HEK293 (cell line): Measurements from ENCODE around the gene PTPN4.

Experiments
- CTCF ChIA-PET: fragments of 350-600 bp; formaldehyde crosslinking; extraction: SDS; loops from one replicate; lab custom pipeline; 2021; ENCODE audit warnings: antibody characterized with exemption; lab: Yijun Ruan, JAX
- POLR2A ChIA-PET: fragments of 300-600 bp; formaldehyde crosslinking; extraction: SDS; loops from one replicate; lab custom pipeline; 2020; ENCODE audit warnings: antibody characterized with exemption, inconsistent platforms; lab: Yijun Ruan, JAX
- H3K27ac ChIP-seq: fragments of 200-500 bp; sonication (Bioruptor generic); 2 replicates; pipeline ENCODE4 v1.5.1; 2014; ENCODE audit warnings: low read depth, low read length, control low read depth, inconsistent platforms; ENCODE audit errors: extremely low read depth
- H3K36me3 ChIP-seq, 2 experiments: fragments of 200-500 bp in 1 of 2; sonication (Bioruptor generic) in 1 of 2; 1 replicate in 1 of 2; 2 replicates in 1 of 2; pipeline ENCODE4 v1.5.1; 2014 to 2017; ENCODE audit warnings: inconsistent platforms in 2 of 2, low read length in 2 of 2; ENCODE audit not compliant: control insufficient read depth in 2 of 2, insufficient read depth in 1 of 2
- H3K4me1 ChIP-seq: fragments of 200-500 bp; sonication (Bioruptor generic); 2 replicates; pipeline ENCODE4 v1.5.1; 2014; ENCODE audit warnings: mild to moderate bottlenecking, low read length, inconsistent platforms; ENCODE audit not compliant: control insufficient read depth, insufficient read depth
- H3K4me3 ChIP-seq: 2 replicates; pipeline ENCODE4 v1.5.1; 2011; ENCODE audit warnings: low read depth, mild to moderate bottlenecking, control low read depth, low read length, moderate library complexity
- H3K9me3 ChIP-seq: fragments of 200-500 bp; sonication (Bioruptor generic); 2 replicates; pipeline ENCODE4 v1.5.1; 2014; ENCODE audit warnings: low read depth, low read length, inconsistent platforms; ENCODE audit not compliant: control insufficient read depth, insufficient read depth
- BCL11A ChIP-seq: fragments of 450-650 bp; formaldehyde crosslinking; IDR thresholded peaks from 2 replicates; pipeline ENCODE4 v1.5.1; 2016; ENCODE audit warnings: low read depth, missing biosample characterization, missing genetic modification characterization
- GLI2 ChIP-seq: fragments of 450-650 bp; formaldehyde crosslinking; IDR thresholded peaks from 2 replicates; pipeline ENCODE4; 2017; ENCODE audit warnings: missing biosample characterization, missing genetic modification characterization, low read depth, borderline replicate concordance
- KLF10 ChIP-seq: fragments of 450-650 bp; IDR thresholded peaks from 2 replicates; pipeline ENCODE4 v1.5.1; 2018; ENCODE audit warnings: missing biosample characterization, mild to moderate bottlenecking, missing genetic modification characterization
- MEIS1 ChIP-seq: sonication (generic); formaldehyde crosslinking; IDR thresholded peaks from 2 replicates; pipeline ENCODE4 v1.8.1; 2022; ENCODE audit warnings: missing genetic modification reagents, mild to moderate bottlenecking, borderline replicate concordance
- OSR2 ChIP-seq: fragments of 450-650 bp; formaldehyde crosslinking; IDR thresholded peaks from 2 replicates; pipeline ENCODE4 v1.5.1; 2016; ENCODE audit warnings: missing biosample characterization, missing genetic modification characterization
- REST ChIP-seq: fragments of 450-650 bp; formaldehyde crosslinking; IDR thresholded peaks from 2 replicates; pipeline ENCODE4 v1.5.1; 2016; ENCODE audit warnings: missing biosample characterization, missing genetic modification characterization
- SCRT2 ChIP-seq: fragments of 450-650 bp; formaldehyde crosslinking; IDR thresholded peaks from 2 replicates; pipeline ENCODE4 v1.5.1; 2016; ENCODE audit warnings: missing biosample characterization, missing genetic modification characterization
- SP3 ChIP-seq: fragments of 450-650 bp; formaldehyde crosslinking; IDR thresholded peaks from 2 replicates; pipeline ENCODE4 v1.5.1; 2016; ENCODE audit warnings: missing biosample characterization, missing genetic modification characterization
- YY2 ChIP-seq: fragments of 450-650 bp; formaldehyde crosslinking; IDR thresholded peaks from 2 replicates; pipeline ENCODE4 v1.5.1; 2016; ENCODE audit warnings: missing biosample characterization, missing genetic modification characterization
- ZBTB7A ChIP-seq: fragments of 450-650 bp; formaldehyde crosslinking; IDR thresholded peaks from 2 replicates; pipeline ENCODE4 v1.5.1; 2016; ENCODE audit warnings: low read depth, missing biosample characterization, missing genetic modification characterization
- ZFHX2 ChIP-seq: fragments of 450-650 bp; formaldehyde crosslinking; conservative IDR thresholded peaks from 2 replicates; pipeline ENCODE4 v1.5.1; 2016; ENCODE audit warnings: missing biosample characterization, missing genetic modification characterization
- ZFP41 ChIP-seq: fragments of 450-650 bp; formaldehyde crosslinking; IDR thresholded peaks from 2 replicates; pipeline ENCODE4 v1.5.1; 2016; ENCODE audit warnings: missing biosample characterization, missing genetic modification characterization, borderline replicate concordance
- ZNF211 ChIP-seq: fragments of 450-650 bp; formaldehyde crosslinking; IDR thresholded peaks from 2 replicates; pipeline ENCODE4 v1.5.1; 2016; ENCODE audit warnings: low read depth, missing biosample characterization, missing genetic modification characterization
- ZNF239 ChIP-seq: fragments of 450-650 bp; formaldehyde crosslinking; IDR thresholded peaks from 2 replicates; pipeline ENCODE4 v1.5.1; 2016; ENCODE audit warnings: missing biosample characterization, missing genetic modification characterization
- ZNF266 ChIP-seq: fragments of 450-650 bp; formaldehyde crosslinking; IDR thresholded peaks from 2 replicates; pipeline ENCODE4 v1.5.1; 2016; ENCODE audit warnings: missing biosample characterization, missing genetic modification characterization, low read depth
- ZNF274 ChIP-seq, 2 experiments: fragments of 200-500 bp in 1 of 2; fragments of 450-650 bp in 1 of 2; sonication (Bioruptor generic) in 1 of 2; formaldehyde crosslinking in 1 of 2; IDR thresholded peaks; 2 replicates each; pipeline versions ENCODE4 v1.5.1 to v1.6.1; 2014 to 2016; ENCODE audit warnings: borderline replicate concordance in 1 of 2, inconsistent platforms in 1 of 2, low read length in 1 of 2, missing biosample characterization in 1 of 2, missing genetic modification characterization in 1 of 2
- ZNF404 ChIP-seq: fragments of 450-650 bp; formaldehyde crosslinking; IDR thresholded peaks from 2 replicates; pipeline ENCODE4 v1.5.1; 2017; ENCODE audit warnings: missing biosample characterization, missing genetic modification characterization
- ZNF433 ChIP-seq: fragments of 450-650 bp; formaldehyde crosslinking; IDR thresholded peaks from 2 replicates; pipeline ENCODE4 v1.5.1; 2016; ENCODE audit warnings: missing biosample characterization, missing genetic modification characterization, low read depth
- ZNF529 ChIP-seq: fragments of 450-650 bp; formaldehyde crosslinking; IDR thresholded peaks from 2 replicates; pipeline ENCODE4 v1.5.1; 2017; ENCODE audit warnings: missing genetic modification characterization, missing biosample characterization; ENCODE audit not compliant: insufficient replicate concordance
- ZNF530 ChIP-seq: fragments of 450-650 bp; formaldehyde crosslinking; IDR thresholded peaks from 2 replicates; pipeline ENCODE4 v1.5.1; 2016; ENCODE audit warnings: low read depth, missing biosample characterization, missing genetic modification characterization
- ZNF596 ChIP-seq: fragments of 450-650 bp; IDR thresholded peaks from 2 replicates; pipeline ENCODE4 v1.5.0; 2018; ENCODE audit warnings: missing biosample characterization, mild to moderate bottlenecking, missing genetic modification characterization, moderate library complexity
- ZNF654 ChIP-seq: fragments of 450-650 bp; formaldehyde crosslinking; IDR thresholded peaks from 2 replicates; pipeline ENCODE4 v1.5.1; 2016; ENCODE audit warnings: low read depth, missing biosample characterization, missing genetic modification characterization
- ZNF785 ChIP-seq: fragments of 450-650 bp; formaldehyde crosslinking; IDR thresholded peaks from 2 replicates; pipeline ENCODE4 v1.5.1; 2016; ENCODE audit warnings: missing biosample characterization, missing genetic modification characterization
- TF ChIP-seq, protein P1 (sequence below): fragments of 450-650 bp; formaldehyde crosslinking; IDR thresholded peaks from 2 replicates; pipeline ENCODE4 v1.5.1; 2016; ENCODE audit warnings: missing biosample characterization, missing genetic modification characterization
- TF ChIP-seq, protein P2 (sequence below): IDR thresholded peaks from 2 replicates; pipeline ENCODE4 v1.6.1; 2011; ENCODE audit warnings: mild to moderate bottlenecking, low read depth, low read length, borderline replicate concordance

The PTPN4 gene

GRCh38 chr2:119981896-119982295 lies 222.2 kb downstream of the PTPN4 start:
- ChIA-PET CTCF (no interaction called here), POLR2A (interaction anchor here (2.0 kb wide), 1 partner anchor 31 kb away, joined by 7 read pairs; the partner anchor contains the start of gene EPB41L5)
- Histone ChIP-seq H3K9me3 (no peaks in the 10 kb centered on the region), H3K27ac (no peak overlapping the region), H3K4me3 (no peak overlapping the region), H3K4me1 (no peaks in the 10 kb centered on the region), H3K36me3 (no peaks in the 10 kb centered on the region)
- no peak for TF ChIP-seq MEIS1 (CRISPR knock-in tag)
- TF ChIP-seq ZNF266, result no peak
- no peak for TF ChIP-seq ZNF529
- no peak for TF ChIP-seq ZNF404 (tag by site-specific recombination)
- TF ChIP-seq ZNF785, result no peak
- no peak for TF ChIP-seq GLI2
- no peak for TF ChIP-seq YY2
- TF ChIP-seq ZNF211 (tag by site-specific recombination), result no peak
- TF ChIP-seq, all 188 proteins: peak for 0

DNA sequence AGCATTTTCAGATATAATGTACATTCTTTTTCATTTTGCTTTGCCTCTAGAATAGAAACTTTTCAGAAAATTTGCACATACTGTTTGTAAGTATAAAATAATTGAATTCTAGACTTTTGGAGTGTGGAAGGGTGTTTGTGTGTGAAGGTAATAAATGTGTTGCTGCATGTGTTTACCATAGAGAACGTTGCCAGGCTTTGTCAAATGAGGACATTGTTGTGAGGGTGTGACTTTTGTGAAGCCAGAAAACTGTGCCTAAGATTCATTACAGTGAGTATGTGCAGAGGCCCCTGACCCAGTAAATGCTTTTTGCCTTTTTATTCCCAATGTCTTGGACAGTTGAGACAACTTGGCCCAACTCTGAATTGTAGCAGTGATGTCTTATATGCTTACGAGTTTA lies 222.8 kb downstream of the PTPN4 start:
- H3K9me3 ChIP-seq, result no peaks in the 10 kb centered on the region
- H3K36me3 ChIP-seq, result no peaks in the 10 kb centered on the region
- H3K27ac ChIP-seq, result no peak overlapping the region
- no peaks in the 10 kb centered on the region for H3K4me1 ChIP-seq
- TF ChIP-seq ZNF239 (tag by site-specific recombination), result no peak
- TF ChIP-seq SCRT2, result no peak
- TF ChIP-seq KLF10, result no peak
- TF ChIP-seq, protein P1, sequence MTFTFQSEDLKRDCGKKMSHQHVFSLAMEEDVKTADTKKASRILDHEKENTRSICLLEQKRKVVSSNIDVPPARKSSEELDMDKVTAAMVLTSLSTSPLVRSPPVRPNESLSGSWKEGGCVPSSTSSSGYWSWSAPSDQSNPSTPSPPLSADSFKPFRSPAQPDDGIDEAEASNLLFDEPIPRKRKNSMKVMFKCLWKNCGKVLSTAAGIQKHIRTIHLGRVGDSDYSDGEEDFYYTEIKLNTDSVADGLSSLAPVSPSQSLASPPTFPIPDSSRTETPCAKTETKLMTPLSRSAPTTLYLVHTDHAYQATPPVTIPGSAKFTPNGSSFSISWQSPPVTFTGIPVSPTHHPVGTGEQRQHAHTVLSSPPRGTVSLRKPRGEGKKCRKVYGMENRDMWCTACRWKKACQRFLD (tag by site-specific recombination), result no peak
- no peak for TF ChIP-seq ZFP41 (tag by site-specific recombination)
- TF ChIP-seq ZFHX2 (tag by site-specific recombination), result no peak
- no peak for TF ChIP-seq REST (tag by site-specific recombination)
- no peak for TF ChIP-seq ZNF433 (tag by site-specific recombination)
- no peak for TF ChIP-seq SP3 (tag by site-specific recombination)
- no peak for TF ChIP-seq ZNF654
- TF ChIP-seq BCL11A (tag by site-specific recombination), result no peak
- TF ChIP-seq ZNF274 (IDR thresholded peaks at IDR 0.05; ENCODE audit: low read length), result no peak
- no peak for TF ChIP-seq ZNF274 (tag by site-specific recombination; IDR thresholded peaks at IDR 0.05; ENCODE audit: borderline replicate concordance)
- TF ChIP-seq ZNF530 (tag by site-specific recombination), result no peak
- TF ChIP-seq ZNF596, result no peak
- TF ChIP-seq, protein P2, sequence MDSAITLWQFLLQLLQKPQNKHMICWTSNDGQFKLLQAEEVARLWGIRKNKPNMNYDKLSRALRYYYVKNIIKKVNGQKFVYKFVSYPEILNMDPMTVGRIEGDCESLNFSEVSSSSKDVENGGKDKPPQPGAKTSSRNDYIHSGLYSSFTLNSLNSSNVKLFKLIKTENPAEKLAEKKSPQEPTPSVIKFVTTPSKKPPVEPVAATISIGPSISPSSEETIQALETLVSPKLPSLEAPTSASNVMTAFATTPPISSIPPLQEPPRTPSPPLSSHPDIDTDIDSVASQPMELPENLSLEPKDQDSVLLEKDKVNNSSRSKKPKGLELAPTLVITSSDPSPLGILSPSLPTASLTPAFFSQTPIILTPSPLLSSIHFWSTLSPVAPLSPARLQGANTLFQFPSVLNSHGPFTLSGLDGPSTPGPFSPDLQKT, result no peak
- TF ChIP-seq ZBTB7A (tag by site-specific recombination), result no peak
- no peak for TF ChIP-seq OSR2
- POLR2A ChIA-PET, result interaction anchor here (2.0 kb wide), 1 partner anchor 30 kb away, joined by 7 read pairs; the partner anchor contains the start of gene EPB41L5
- CTCF ChIA-PET, result interaction anchor here (0.6 kb wide), 1 partner anchor 795 kb away, joined by 3 read pairs; no protein-coding TSS in a partner anchor
- H3K4me3 ChIP-seq, result no peak overlapping the region
